ENCODE results near the gene NOL4L. TPM values are rescaled to one million over a fixed set of nuclear protein-coding genes. Genes with fewer than 3 reads are reported as not detected.

NOL4L gene
- total and polyA plus RNA-seq, 10 donors, result 3.4 to 45.4 (median 28.6) TPM

DNA sequence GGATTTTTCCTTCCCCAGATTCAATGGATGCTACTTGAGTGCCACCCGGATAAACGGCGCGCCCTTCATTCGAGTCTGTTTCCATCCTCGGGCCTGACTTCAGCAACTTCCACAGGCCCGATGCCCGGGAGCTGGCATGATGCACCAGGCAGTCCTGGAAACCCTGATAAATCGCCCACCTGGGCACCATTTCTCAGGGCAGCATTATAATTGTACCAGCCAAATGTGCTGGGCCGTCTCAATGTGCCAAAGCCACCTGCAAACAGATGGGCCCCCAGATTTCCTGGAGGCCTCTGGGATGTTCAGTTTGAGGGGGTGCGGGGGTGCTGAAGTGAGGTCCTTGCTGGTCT, 65.8 kb downstream of the NOL4L start:
- Histone ChIP-seq H3K27ac (no peak overlapping the region), H3K36me3 (peaks cover 0 to 46% (median 1%) of the 10 kb centered on the region in 6 donors), H3K4me3 (no peak overlapping the region), H3K9me3 (no peaks in the 10 kb centered on the region), H3K27me3 (replicated peaks in 1 of 7) (no peaks in the 10 kb centered on the region), H3K4me1 (peaks cover 32 to 86% (median 64%) of the 10 kb centered on the region in 6 donors)
- intact Hi-C loops (cut with DNase I; ENCODE audit: low total_unique reads), result no loop called here
- DNase-seq, result peak; percentile 21
- WGBS, 5 donors, result 85 to 94% (median 91%) methylated on average over 11 of the region's 11 CpGs
- TF ChIP-seq, protein P1, sequence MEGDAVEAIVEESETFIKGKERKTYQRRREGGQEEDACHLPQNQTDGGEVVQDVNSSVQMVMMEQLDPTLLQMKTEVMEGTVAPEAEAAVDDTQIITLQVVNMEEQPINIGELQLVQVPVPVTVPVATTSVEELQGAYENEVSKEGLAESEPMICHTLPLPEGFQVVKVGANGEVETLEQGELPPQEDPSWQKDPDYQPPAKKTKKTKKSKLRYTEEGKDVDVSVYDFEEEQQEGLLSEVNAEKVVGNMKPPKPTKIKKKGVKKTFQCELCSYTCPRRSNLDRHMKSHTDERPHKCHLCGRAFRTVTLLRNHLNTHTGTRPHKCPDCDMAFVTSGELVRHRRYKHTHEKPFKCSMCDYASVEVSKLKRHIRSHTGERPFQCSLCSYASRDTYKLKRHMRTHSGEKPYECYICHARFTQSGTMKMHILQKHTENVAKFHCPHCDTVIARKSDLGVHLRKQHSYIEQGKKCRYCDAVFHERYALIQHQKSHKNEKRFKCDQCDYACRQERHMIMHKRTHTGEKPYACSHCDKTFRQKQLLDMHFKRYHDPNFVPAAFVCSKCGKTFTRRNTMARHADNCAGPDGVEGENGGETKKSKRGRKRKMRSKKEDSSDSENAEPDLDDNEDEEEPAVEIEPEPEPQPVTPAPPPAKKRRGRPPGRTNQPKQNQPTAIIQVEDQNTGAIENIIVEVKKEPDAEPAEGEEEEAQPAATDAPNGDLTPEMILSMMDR (IDR thresholded peaks at IDR 0.05 in 8 of 11, conservative IDR thresholded peaks at IDR 0.05 in 3 of 11), result no peak

DNA sequence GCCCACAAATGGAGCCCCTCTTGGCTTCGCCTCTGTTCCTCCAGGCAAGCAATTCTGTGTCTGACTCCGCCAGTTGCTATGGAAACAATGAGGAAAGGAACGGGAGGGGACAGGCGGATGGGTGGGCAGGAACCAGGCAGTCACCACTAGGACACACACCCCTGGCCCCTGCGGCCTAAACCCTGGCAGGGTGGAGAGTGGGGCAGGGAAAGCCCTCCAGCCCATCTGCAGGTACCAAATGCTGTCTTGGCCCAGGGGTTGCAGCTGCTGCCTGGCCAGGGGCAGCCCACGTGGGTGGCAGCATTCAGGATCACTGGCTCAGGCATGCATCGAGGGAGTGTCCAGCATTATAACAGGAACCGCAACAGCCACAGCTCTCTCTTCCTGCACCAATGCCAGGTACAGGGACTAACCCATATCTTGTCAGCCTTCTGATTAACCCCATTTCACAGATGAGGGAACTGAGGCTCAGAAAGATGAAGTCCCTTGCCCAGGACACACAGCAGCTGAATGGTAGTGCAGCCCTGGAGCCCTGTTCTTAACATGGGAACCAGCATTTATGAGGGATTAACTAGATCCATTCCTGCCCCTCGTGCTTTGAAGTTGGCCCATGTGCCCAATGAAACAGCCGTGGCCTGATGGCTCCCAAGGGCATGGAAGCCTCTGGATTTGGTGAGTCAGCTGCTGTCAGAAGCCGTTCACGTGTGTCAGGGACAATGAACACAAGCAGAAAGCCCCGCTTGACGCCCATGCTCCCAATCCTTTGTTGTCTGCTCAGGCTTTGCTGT, 66.3 kb downstream of the NOL4L start:
- no peak overlapping the region for H3K4me3 ChIP-seq
- TF ChIP-seq, protein P1 (IDR thresholded peaks at IDR 0.05 in 8 of 11, conservative IDR thresholded peaks at IDR 0.05 in 3 of 11), result peak in 1 of 11 experiments; percentile 11
- TF ChIP-seq POLR2A (IDR thresholded peaks at IDR 0.05) (no peak), POLR2AphosphoS5 (IDR thresholded peaks at IDR 0.05) (peak in 2 of 3 donors; percentile 32 to 53)
- no peaks in the 10 kb centered on the region for H3K27me3 ChIP-seq (replicated peaks in 1 of 7)
- WGBS, 5 donors, result 59 to 78% (median 68%) methylated on average over 14 of the region's 14 CpGs
- peaks cover 28 to 86% (median 60%) of the 10 kb centered on the region in 6 donors for H3K4me1 ChIP-seq
- intact Hi-C loops (cut with DNase I; ENCODE audit: low total_unique reads), result no loop called here
- peak; percentile 71 for DNase-seq
- H3K9me3 ChIP-seq, result no peaks in the 10 kb centered on the region
- H3K27ac ChIP-seq, result peak overlapping the region in 3 of 8 donors; percentile 32 to 62 (median 59)
- H3K36me3 ChIP-seq, result peaks cover 0 to 46% (median 1%) of the 10 kb centered on the region in 6 donors

DNA sequence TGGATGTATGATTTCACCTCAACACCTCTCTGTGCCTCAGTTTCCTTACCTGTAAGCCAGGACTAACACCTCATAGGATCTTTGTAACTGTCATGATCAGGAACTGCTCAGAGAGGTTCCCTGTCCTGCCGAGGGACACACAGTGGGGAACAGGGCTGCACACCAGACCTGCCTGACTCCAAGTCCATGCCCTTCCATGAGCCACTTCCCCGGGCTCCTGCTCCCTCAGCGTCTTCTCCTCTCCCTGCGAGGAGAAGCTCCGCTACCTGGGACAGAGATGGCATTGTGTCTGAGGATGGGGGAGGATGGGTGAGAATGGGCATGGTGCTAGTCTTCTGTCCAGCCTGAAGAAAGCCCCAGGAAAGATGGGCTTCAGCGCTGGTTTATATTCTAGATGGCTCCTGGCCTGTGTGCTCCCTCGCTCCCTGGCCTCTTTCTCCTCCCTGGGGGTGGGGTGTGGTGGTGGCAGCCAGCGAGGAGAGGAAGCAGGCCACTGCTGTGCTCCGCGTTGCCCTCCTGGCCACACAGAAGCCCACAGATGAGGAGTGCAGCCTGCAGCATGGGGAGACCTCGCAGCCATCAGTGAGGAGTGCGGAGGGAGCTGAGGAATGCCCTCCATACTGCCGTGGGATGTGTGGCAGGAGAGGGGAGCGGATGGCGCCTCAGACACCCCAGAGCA, 67.1 kb downstream of the NOL4L start:
- Histone ChIP-seq H3K4me1 (peaks cover 20 to 86% (median 55%) of the 10 kb centered on the region in 6 donors), H3K27ac (peak overlapping the region in 5 of 8 donors; percentile 32 to 62 (median 48))
- DNase-seq, result no peak

DNA sequence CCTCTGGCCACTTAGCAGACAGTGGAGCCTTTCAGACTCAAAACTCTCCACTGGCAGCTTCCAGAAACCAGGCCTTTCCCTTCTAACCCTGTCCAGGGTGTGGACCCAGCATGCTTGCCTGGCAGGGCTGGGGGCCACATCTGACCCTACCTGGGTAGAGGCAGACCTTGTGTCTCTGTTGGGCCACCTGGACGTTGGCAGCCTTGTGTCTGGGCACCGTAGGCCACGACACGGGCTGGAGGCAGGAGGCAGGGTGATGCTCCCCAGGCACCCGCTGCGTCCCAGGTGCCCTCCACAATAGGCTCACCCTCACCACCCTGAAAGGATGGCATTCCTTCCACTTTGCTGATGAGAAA, 67.6 kb downstream of the NOL4L start:
- WGBS, 5 donors, result 54 to 100% (median 81%) methylated on average over 2 to 6 of the region's 6 CpGs
- DNase-seq, result no peak
- H3K9me3 ChIP-seq, result no peaks in the 10 kb centered on the region
- peak overlapping the region in 6 of 8 donors; percentile 20 to 62 (median 44) for H3K27ac ChIP-seq
- intact Hi-C loops (cut with DNase I; ENCODE audit: low total_unique reads), result no loop called here
- H3K27me3 ChIP-seq (replicated peaks in 1 of 7), result no peaks in the 10 kb centered on the region
- TF ChIP-seq POLR2AphosphoS5 (IDR thresholded peaks at IDR 0.05) (no peak), POLR2A (IDR thresholded peaks at IDR 0.05) (no peak)
- TF ChIP-seq, protein P1 (IDR thresholded peaks at IDR 0.05 in 8 of 11, conservative IDR thresholded peaks at IDR 0.05 in 3 of 11), result no peak
- H3K36me3 ChIP-seq, result peaks cover 0 to 46% (median 1%) of the 10 kb centered on the region in 6 donors
- H3K4me1 ChIP-seq, result peaks cover 15 to 86% (median 51%) of the 10 kb centered on the region in 6 donors
- H3K4me3 ChIP-seq, result no peak overlapping the region

More for the DNA sequence above, 67.1 kb downstream of the NOL4L start:
- TF ChIP-seq POLR2AphosphoS5 (IDR thresholded peaks at IDR 0.05) (peak in 1 of 3 donors; percentile 9), POLR2A (IDR thresholded peaks at IDR 0.05) (no peak)
- no peaks in the 10 kb centered on the region for H3K27me3 ChIP-seq (replicated peaks in 1 of 7)
- 66 to 80% (median 71%) methylated on average over 11 to 15 of the region's 15 CpGs for WGBS, 5 donors
- H3K9me3 ChIP-seq, result no peaks in the 10 kb centered on the region
- no peak overlapping the region for H3K4me3 ChIP-seq
- intact Hi-C loops (cut with DNase I; ENCODE audit: low total_unique reads), result no loop called here
- peaks cover 0 to 46% (median 1%) of the 10 kb centered on the region in 6 donors for H3K36me3 ChIP-seq
